ENCODE results near the gene GNG2.

The GNG2 gene

GRCh38 chr14:51860164-51860824, at the start of gene GNG2:
Gene GNG2 (plus strand): TSS chr14:51860612. CDS start chr14:51950679, 90,067 bp downstream.
- DNase-seq = peak; percentile 90

GRCh38 chr14:51811706-51812105, 48.7 kb upstream of the GNG2 start:
- DNase-seq = no peak

- DNase-seq = no peak
Measured at GRCh38 chr14:51816031-51816430, 44.4 kb upstream of the GNG2 start.

- DNase-seq = no peak
Measured at GRCh38 chr14:51817326-51817725, 43.1 kb upstream of the GNG2 start.

- peak; percentile 29 for DNase-seq
Measured at GRCh38 chr14:51818748-51819380, 41.5 kb upstream of the GNG2 start.

GRCh38 chr14:51821822-51822221, 38.6 kb upstream of the GNG2 start:
- no peak for DNase-seq

- DNase-seq = no peak
Measured at GRCh38 chr14:51822499-51822898, 37.9 kb upstream of the GNG2 start.

- DNase-seq = no peak
Measured at GRCh38 chr14:51823706-51824105, 36.7 kb upstream of the GNG2 start.

- no peak for DNase-seq
Measured at GRCh38 chr14:51824191-51824590, 36.2 kb upstream of the GNG2 start.

- DNase-seq = no peak
Measured at GRCh38 chr14:51825926-51826325, 34.5 kb upstream of the GNG2 start.

- DNase-seq = peak; percentile 24
Measured at GRCh38 chr14:51828017-51828797, 32.2 kb upstream of the GNG2 start.

GRCh38 chr14:51834240-51834639, 26.2 kb upstream of the GNG2 start:
- DNase-seq = peak; percentile 21

- no peak for DNase-seq
Measured at GRCh38 chr14:51836417-51836816, 24.0 kb upstream of the GNG2 start.

- DNase-seq = no peak
Measured at GRCh38 chr14:51844081-51844881, 16.1 kb upstream of the GNG2 start.

GRCh38 chr14:51845811-51846210, 14.6 kb upstream of the GNG2 start:
- DNase-seq = no peak

- DNase-seq = peak; percentile 88
Measured at GRCh38 chr14:51846631-51847488, 13.6 kb upstream of the GNG2 start.

- no peak for DNase-seq
Measured at GRCh38 chr14:51847489-51847796, 13.0 kb upstream of the GNG2 start.

GRCh38 chr14:51848120-51848519, 12.3 kb upstream of the GNG2 start:
- no peak for DNase-seq

- DNase-seq = no peak
Measured at GRCh38 chr14:51849097-51849496, 11.3 kb upstream of the GNG2 start.

GRCh38 chr14:51850651-51851050, 9.8 kb upstream of the GNG2 start:
- DNase-seq = no peak

- no peak for DNase-seq
Measured at GRCh38 chr14:51852541-51852940, 7.9 kb upstream of the GNG2 start.

GRCh38 chr14:51855234-51855633, 5.2 kb upstream of the GNG2 start:
- no peak for DNase-seq
